ENCODE measurements around the gene MDN1. TPM values are rescaled to one million over a fixed set of nuclear protein-coding genes. Genes with fewer than 3 reads are reported as not detected.

MDN1 gene
- total and polyA plus RNA-seq, 2 of the 4 experiments (the other 2 are of a cell fraction): 7.7 to 26.7 TPM

DNA sequence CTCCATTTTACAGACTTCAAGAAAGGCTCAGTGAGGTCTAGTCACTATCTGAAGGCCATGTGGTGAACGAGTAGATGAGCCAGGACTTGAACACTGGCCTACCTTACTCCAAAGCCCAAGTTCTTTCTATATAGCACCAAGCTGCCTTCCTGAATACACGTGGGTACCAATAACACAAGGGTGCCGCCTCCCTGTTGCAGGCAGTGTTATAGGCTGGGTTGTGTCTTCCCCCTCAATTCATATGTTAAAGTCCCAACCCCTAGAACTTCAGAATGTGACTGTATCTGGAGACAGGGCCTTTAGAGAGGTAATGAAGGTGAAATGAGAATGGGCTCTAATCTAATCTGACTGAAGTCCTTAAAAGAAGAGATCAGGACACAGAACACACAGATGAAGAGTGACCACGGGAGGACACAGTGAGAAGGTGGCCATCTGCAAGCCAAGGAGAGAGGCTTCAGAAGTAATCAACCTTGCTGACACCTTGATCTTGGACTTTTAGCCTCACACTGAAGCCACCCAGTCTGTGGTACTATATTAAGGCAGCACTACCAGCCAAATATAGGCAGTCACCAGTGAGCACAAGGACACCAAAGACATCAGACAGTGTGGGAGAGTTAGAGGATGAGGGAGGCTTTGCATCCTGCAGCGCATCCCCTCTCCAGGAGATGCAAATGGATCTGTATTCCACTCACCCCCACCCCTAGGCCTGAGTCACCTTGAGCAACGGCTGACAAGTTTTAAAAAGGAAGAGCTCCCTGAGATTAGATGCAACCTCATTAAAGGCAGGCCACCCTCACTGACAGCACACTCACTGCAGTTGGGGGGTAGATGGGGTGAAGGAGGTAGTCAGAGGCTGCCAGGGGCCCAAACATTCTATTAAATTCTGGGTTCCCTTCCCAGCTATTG, 140.1 kb downstream of the MDN1 start:
- ATAC-seq (ENCODE audit: low read depth) (no peak), DNase-seq (no peak)
- H2BK15ac ChIP-seq (ENCODE audit: low read depth, low read length): no peak overlapping the region
- peaks cover 49% of the 10 kb centered on the region for H3K36me3 ChIP-seq (ENCODE audit: control insufficient read depth, insufficient read depth, low read length)
- no peak overlapping the region for H3K18ac ChIP-seq (ENCODE audit: low read depth, low read length)
- POLR2A ChIA-PET (ENCODE audit: unreplicated experiment): no interaction called here
- H3K23ac ChIP-seq (ENCODE audit: low read depth, low read length): no peak overlapping the region
- BruUV-seq (replicated peaks): no TSS peak
- no peak overlapping the region for H2BK20ac ChIP-seq (ENCODE audit: low read depth, low read length)
- no peak overlapping the region for H3K9ac ChIP-seq (ENCODE audit: low read depth, low read length)
- no peak overlapping the region for H3K4ac ChIP-seq (ENCODE audit: low read depth, low read length)
- H3K56ac ChIP-seq (ENCODE audit: extremely low read depth, insufficient read depth, low read length): no peak overlapping the region
- no peak overlapping the region for H3K4me3 ChIP-seq (ENCODE audit: insufficient read depth, low read depth, low read length)
- in situ Hi-C loops (cut with MboI; ENCODE audit: low sequenced_read_pairs) (no loop called here), dilution Hi-C loops (cut with HindIII; ENCODE audit: low sequenced_read_pairs, unreplicated experiment) (no loop called here), intact Hi-C loops (cut with micrococcal nuclease) (no loop called here)
- no peak overlapping the region for H4K91ac ChIP-seq (ENCODE audit: insufficient read depth, low read depth, low read length)
- H4K5ac ChIP-seq (ENCODE audit: low read depth, low read length): no peak overlapping the region
- no peak overlapping the region for H4K8ac ChIP-seq (ENCODE audit: low read depth in 2 of 2, low read length in 2 of 2)
- H3K79me1 ChIP-seq (ENCODE audit: low read depth in 1 of 2, low read length in 2 of 2): no peaks in the 10 kb centered on the region
- H3K4me1 ChIP-seq (ENCODE audit: control insufficient read depth, insufficient read depth, low read length): peaks cover 3% of the 10 kb centered on the region; the same call in 1 of the 2 replicates
- H3K9me1 ChIP-seq (ENCODE audit: insufficient read depth, low read length): peaks cover 3% of the 10 kb centered on the region
- H3K27ac ChIP-seq (ENCODE audit: insufficient read depth, low read length): no peak overlapping the region
- H2AK5ac ChIP-seq (ENCODE audit: low read depth, low read length): no peak overlapping the region
- H2AK9ac ChIP-seq (replicated peaks; ENCODE audit: low read depth, low read length, poor library complexity): no peak overlapping the region
- H3K27me3 ChIP-seq (ENCODE audit: control insufficient read depth, insufficient read depth, low read length): no peaks in the 10 kb centered on the region
- CTCF ChIA-PET: no interaction called here
- H3K9me3 ChIP-seq (ENCODE audit: control insufficient read depth, insufficient read depth, low read length): no peaks in the 10 kb centered on the region
- H3K4me2 ChIP-seq (ENCODE audit: low read depth, low read length): no peak overlapping the region
- H3K14ac ChIP-seq (replicated peaks; ENCODE audit: low read depth, low read length): no peak overlapping the region
- no peak overlapping the region for H2AFZ ChIP-seq (replicated peaks; ENCODE audit: low read length, poor library complexity)
- H4K20me1 ChIP-seq (ENCODE audit: insufficient read depth, low read length): no peaks in the 10 kb centered on the region
- no peak overlapping the region for H2BK120ac ChIP-seq (ENCODE audit: low read depth, low read length)
- no CpG with 5 or more reads among the region's 6 CpGs for WGBS, 2 experiments (ENCODE audit: extremely low coverage in 2 of 2, insufficient read length in 1 of 2)
- H2BK5ac ChIP-seq (ENCODE audit: low read depth, low read length, poor library complexity, severe bottlenecking): no peak overlapping the region
- no peak for TF ChIP-seq RFX5 (IDR thresholded peaks at IDR 0.05; ENCODE audit: low read depth, low read length)
- TF ChIP-seq CHD1 (IDR thresholded peaks at IDR 0.05; ENCODE audit: low read depth, low read length): no peak
- no peak for TF ChIP-seq FOS (IDR thresholded peaks at IDR 0.05; ENCODE audit: low read depth, low read length)
- TF ChIP-seq, protein P1, sequence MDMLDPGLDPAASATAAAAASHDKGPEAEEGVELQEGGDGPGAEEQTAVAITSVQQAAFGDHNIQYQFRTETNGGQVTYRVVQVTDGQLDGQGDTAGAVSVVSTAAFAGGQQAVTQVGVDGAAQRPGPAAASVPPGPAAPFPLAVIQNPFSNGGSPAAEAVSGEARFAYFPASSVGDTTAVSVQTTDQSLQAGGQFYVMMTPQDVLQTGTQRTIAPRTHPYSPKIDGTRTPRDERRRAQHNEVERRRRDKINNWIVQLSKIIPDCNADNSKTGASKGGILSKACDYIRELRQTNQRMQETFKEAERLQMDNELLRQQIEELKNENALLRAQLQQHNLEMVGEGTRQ (IDR thresholded peaks at IDR 0.05; ENCODE audit: low read depth, low read length): no peak
- no peak for TF ChIP-seq MAFK (IDR thresholded peaks at IDR 0.05; ENCODE audit: low read depth, low read length)
- TF ChIP-seq MAZ (IDR thresholded peaks at IDR 0.05; ENCODE audit: borderline replicate concordance, low read depth, low read length): no peak
- TF ChIP-seq SMC3 (IDR thresholded peaks at IDR 0.05; ENCODE audit: low read depth, low read length): no peak
- TF ChIP-seq POLR2A (IDR thresholded peaks at IDR 0.05; ENCODE audit: low read depth, low read length): no peak
- TF ChIP-seq MXI1 (IDR thresholded peaks at IDR 0.05; ENCODE audit: borderline replicate concordance, low read depth, low read length): no peak
- no peak for TF ChIP-seq RAD21 (IDR thresholded peaks at IDR 0.05; ENCODE audit: low read length)
- TF ChIP-seq CTCF (conservative IDR thresholded peaks at IDR 0.05; ENCODE audit: low read depth, low read length): no peak
- TF ChIP-seq NFE2L2 (IDR thresholded peaks at IDR 0.05; ENCODE audit: low read depth, low read length): no peak
- no peak for TF ChIP-seq RCOR1 (IDR thresholded peaks at IDR 0.05; ENCODE audit: insufficient replicate concordance, low read length)
- no peak for TF ChIP-seq BHLHE40 (IDR thresholded peaks at IDR 0.05; ENCODE audit: low read depth, low read length)
- TF ChIP-seq, protein P2, sequence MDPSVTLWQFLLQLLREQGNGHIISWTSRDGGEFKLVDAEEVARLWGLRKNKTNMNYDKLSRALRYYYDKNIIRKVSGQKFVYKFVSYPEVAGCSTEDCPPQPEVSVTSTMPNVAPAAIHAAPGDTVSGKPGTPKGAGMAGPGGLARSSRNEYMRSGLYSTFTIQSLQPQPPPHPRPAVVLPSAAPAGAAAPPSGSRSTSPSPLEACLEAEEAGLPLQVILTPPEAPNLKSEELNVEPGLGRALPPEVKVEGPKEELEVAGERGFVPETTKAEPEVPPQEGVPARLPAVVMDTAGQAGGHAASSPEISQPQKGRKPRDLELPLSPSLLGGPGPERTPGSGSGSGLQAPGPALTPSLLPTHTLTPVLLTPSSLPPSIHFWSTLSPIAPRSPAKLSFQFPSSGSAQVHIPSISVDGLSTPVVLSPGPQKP (IDR thresholded peaks at IDR 0.05; ENCODE audit: borderline replicate concordance, low read depth, low read length): no peak
